Retinal pigment epithelial cell (primary cell): Measurements from ENCODE around the gene DHRS1.

Experiments
- DNase-seq: peaks from one replicate; pipeline ENCODE4 v3.0.0-alpha.2; 2010; ENCODE audit warnings: low read depth
- H3K4me3 ChIP-seq: 2 replicates; pipeline ENCODE4 v1.5.1; 2011; ENCODE audit warnings: mild to moderate bottlenecking, low read length, control low read depth, moderate library complexity
- CTCF ChIP-seq: conservative IDR thresholded peaks from 2 replicates; pipeline ENCODE4 v1.5.1; 2011; ENCODE audit warnings: low read depth, low read length, control low read depth, inconsistent platforms

Gene DHRS1

GRCh38 chr14:24268225-24268624, 31.4 kb downstream of the DHRS1 start:
- no peak for DNase-seq
- no peak for TF ChIP-seq CTCF
- no peak overlapping the region for H3K4me3 ChIP-seq

GRCh38 chr14:24267516-24267915, 32.1 kb downstream of the DHRS1 start:
- no peak for TF ChIP-seq CTCF
- DNase-seq, result no peak
- no peak overlapping the region for H3K4me3 ChIP-seq

DNA sequence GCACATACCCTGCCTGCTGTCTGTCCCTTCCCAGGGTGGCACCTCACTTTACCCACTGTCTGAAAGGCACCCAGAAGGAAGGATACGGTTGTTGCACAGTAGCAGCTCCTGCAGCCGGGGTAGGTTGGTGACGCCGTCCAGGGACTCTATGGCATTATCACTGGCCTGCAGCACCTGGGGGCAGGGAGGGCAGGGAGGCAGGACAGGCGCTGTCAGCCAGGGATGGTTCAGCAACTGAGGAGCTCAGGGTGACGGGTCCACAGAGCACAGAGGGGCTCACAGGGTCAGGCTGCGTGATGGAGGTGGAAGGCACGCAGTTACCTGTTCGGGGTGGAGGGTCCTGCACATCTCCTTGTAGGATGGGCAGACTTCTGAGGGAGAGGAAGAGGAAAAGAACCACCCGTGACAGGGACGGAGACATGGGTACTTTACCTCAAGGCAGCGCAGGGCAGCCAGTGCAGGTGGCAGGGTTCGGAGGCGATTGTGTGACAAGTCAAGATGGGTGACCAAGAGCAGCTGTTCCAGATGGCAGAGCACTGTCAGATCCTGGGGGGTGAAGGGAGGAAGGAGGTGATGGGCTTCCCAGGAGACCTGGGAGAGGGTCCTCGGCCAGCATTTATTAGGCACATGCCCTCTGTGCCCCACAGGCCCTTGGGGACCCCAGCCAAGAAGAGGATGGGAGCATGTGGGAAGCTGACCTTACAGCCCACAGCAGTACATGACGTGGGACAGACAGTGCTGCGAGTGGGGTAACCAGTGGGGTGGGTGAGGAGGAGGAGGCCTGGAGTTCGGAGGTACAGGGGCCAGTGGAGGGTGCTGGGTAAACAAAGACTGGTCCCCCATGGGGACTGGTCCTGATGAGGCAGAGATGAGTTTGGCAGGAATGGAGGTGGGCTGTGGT, 33.0 kb downstream of the DHRS1 start:
- no peak overlapping the region for H3K4me3 ChIP-seq
- DNase-seq, result no peak
- no peak for TF ChIP-seq CTCF

GRCh38 chr14:24264298-24264697, 35.3 kb downstream of the DHRS1 start:
- TF ChIP-seq CTCF, result no peak
- no peak for DNase-seq
- no peak overlapping the region for H3K4me3 ChIP-seq

GRCh38 chr14:24263848-24264247, 35.7 kb downstream of the DHRS1 start:
- TF ChIP-seq CTCF, result no peak
- no peak overlapping the region for H3K4me3 ChIP-seq
- no peak for DNase-seq

DNA sequence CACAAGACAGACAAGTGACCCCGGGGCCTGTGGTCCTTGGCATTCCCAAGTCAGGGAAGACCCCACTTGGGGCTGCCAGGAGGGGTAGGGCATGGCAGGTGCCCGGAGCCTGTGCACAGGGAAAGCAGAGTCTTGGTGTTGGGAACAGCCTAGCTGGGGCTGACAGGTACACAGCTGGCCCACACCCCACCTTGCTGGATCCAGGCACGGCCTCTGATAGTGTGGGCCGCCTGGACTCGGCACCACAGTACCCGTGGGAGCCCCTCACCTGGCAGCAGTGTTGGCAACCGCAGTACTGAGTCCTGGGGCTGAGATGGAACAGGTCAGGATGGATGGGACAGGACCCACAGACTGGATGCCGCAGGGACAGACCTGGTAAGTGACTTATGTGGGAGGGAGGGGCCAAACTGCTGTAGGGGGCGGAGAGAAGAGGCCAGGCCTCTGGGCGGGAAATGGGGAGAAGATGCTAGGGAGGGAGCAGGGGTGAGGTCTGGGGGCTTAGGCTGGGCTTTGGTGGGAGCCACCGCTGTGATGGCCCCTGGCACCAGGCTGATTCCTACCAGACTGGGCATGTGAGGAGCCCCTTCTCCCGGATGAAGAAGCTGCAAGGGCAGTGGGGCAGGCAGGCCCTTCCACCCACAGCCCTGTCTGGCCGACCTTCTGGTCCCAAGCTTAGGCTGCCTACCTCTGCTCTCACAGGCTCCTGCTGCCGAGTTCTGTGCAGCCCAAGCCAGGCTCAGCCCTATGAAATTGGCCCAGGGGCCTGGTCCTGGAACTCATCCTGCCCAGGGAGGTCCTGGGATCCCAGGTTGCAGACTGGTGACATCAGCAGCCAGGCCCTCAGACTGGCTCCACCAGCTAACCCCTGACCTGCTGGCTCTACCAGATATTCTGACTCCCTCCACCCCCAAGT, 36.5 kb downstream of the DHRS1 start, which contains the start of gene TGM1:
Gene TGM1 (minus strand): TSS at position 357 of the 913 bp plus-strand sequence. CDS start 825 bp downstream, outside the sequence.
- DNase-seq, result no peak
- no peak within 1 kb of the TSS for H3K4me3 ChIP-seq
- no peak for TF ChIP-seq CTCF
